Measurements from ENCODE around the gene ADCY3. TPM values are rescaled to one million over a fixed set of nuclear protein-coding genes. Genes with fewer than 3 reads are reported as not detected.

The ADCY3 gene
- total and polyA plus RNA-seq, 7 donors: 9.2 to 15.2 (median 12.1) TPM

GRCh38 chr2:24822049-24822706 is 97.9 kb downstream of the ADCY3 start:
- intact Hi-C loops (cut with DNase I): no loop called here
- TF ChIP-seq CTCF (IDR thresholded peaks at IDR 0.05): no peak
- Histone ChIP-seq H3K4me1 (peaks cover 1% of the 10 kb centered on the region), H3K36me3 (ENCODE audit: insufficient read depth in 1 of 2, low read depth in 1 of 2) (peaks cover 0 to 17% of the 10 kb centered on the region in 2 donors), H3K9me3 (no peaks in the 10 kb centered on the region), H3K27ac (no peak overlapping the region), H3K27me3 (ENCODE audit: insufficient read depth in 3 of 3, low read length in 2 of 3) (no peaks in the 10 kb centered on the region), H3K4me3 (no peak overlapping the region)
- DNase-seq: no peak
- no peak for ATAC-seq
- WGBS, 3 donors: 88 to 94% (median 92%) methylated on average over 7 of the region's 7 CpGs

- TF ChIP-seq CTCF (IDR thresholded peaks at IDR 0.05): no peak
- intact Hi-C loops (cut with DNase I): no loop called here
- DNase-seq (no peak), ATAC-seq (no peak)
- Histone ChIP-seq H3K9me3 (no peaks in the 10 kb centered on the region), H3K27ac (no peak overlapping the region), H3K4me1 (no peaks in the 10 kb centered on the region), H3K27me3 (ENCODE audit: insufficient read depth in 3 of 3, low read length in 2 of 3) (no peaks in the 10 kb centered on the region), H3K36me3 (ENCODE audit: insufficient read depth in 1 of 2, low read depth in 1 of 2) (peaks cover 0 to 17% of the 10 kb centered on the region in 2 donors), H3K4me3 (no peak overlapping the region)
- 93 to 98% (median 94%) methylated on average over 15 of the region's 15 CpGs for WGBS, 3 donors
Measured at GRCh38 chr2:24821433-24821891, 98.6 kb downstream of the ADCY3 start.

- DNase-seq: no peak
Measured at GRCh38 chr2:24820598-24821432, 99.2 kb downstream of the ADCY3 start.

GRCh38 chr2:24820175-24820513 is 99.9 kb downstream of the ADCY3 start:
- intact Hi-C loops (cut with DNase I): no loop called here
- TF ChIP-seq CTCF (IDR thresholded peaks at IDR 0.05): no peak
- peaks cover 0 to 28% of the 10 kb centered on the region in 2 donors for H3K36me3 ChIP-seq (ENCODE audit: insufficient read depth in 1 of 2, low read depth in 1 of 2)
- H3K4me1 ChIP-seq: no peaks in the 10 kb centered on the region
- H3K27me3 ChIP-seq (ENCODE audit: insufficient read depth in 3 of 3, low read length in 2 of 3): no peaks in the 10 kb centered on the region
- ATAC-seq (no peak), DNase-seq (no peak)
- no peak overlapping the region for H3K27ac ChIP-seq
- no peak overlapping the region for H3K4me3 ChIP-seq
- H3K9me3 ChIP-seq: no peaks in the 10 kb centered on the region
- WGBS, 3 donors: 84 to 93% (median 89%) methylated on average over 7 of the region's 7 CpGs

More at GRCh38 chr2:24820598-24821432, 99.2 kb downstream of the ADCY3 start:
- 84 to 90% (median 86%) methylated on average over 17 of the region's 17 CpGs for WGBS, 3 donors
- Histone ChIP-seq H3K4me1 (no peaks in the 10 kb centered on the region), H3K27me3 (ENCODE audit: insufficient read depth in 3 of 3, low read length in 2 of 3) (no peaks in the 10 kb centered on the region), H3K9me3 (no peaks in the 10 kb centered on the region), H3K4me3 (no peak overlapping the region), H3K27ac (no peak overlapping the region), H3K36me3 (ENCODE audit: insufficient read depth in 1 of 2, low read depth in 1 of 2) (peaks cover 0 to 22% of the 10 kb centered on the region in 2 donors)
- TF ChIP-seq CTCF (IDR thresholded peaks at IDR 0.05): no peak
- ATAC-seq: no peak
- intact Hi-C loops (cut with DNase I): no loop called here

Measured in psoas muscle (tissue), 8 donors.